Nephron progenitor cell (in vitro differentiated cells): Measurements from ENCODE around the gene LKAAEAR1.
A peak's percentile ranks its signal among the peaks of the same experiment; 100 is the strongest.
"Not testable (repeated sequence)": the region's sequence is repeated elsewhere in the genome, so short reads cannot be mapped to it uniquely, and the experiment has no call there.

Experiments used
- DNase-seq: peaks from one replicate; pipeline ENCODE4 v3.0.0; 2021
- H3K27ac Mint-ChIP-seq: 2 replicates; pipeline ENCODE4 v1.8.0; 2021; ENCODE audit warnings: mild to moderate bottlenecking, moderate library complexity, mixed read lengths
- H3K27me3 Mint-ChIP-seq: 2 replicates; pipeline ENCODE4 v1.8.0; 2021; ENCODE audit warnings: mild to moderate bottlenecking, low read depth, mixed read lengths; ENCODE audit not compliant: poor library complexity
- H3K36me3 Mint-ChIP-seq: 2 replicates; pipeline ENCODE4 v1.8.0; 2021; ENCODE audit warnings: low read depth, mixed read lengths
- H3K4me1 Mint-ChIP-seq: 2 replicates; pipeline ENCODE4 v1.8.0; 2021; ENCODE audit warnings: mixed read lengths
- H3K4me3 Mint-ChIP-seq: 2 replicates; pipeline ENCODE4 v1.8.0; 2021; ENCODE audit warnings: mild to moderate bottlenecking, moderate library complexity, mixed read lengths
- H3K9me3 Mint-ChIP-seq: 2 replicates; pipeline ENCODE4 v1.8.0; 2021; ENCODE audit warnings: mild to moderate bottlenecking, moderate library complexity, mixed read lengths
- TF ChIP-seq, protein P1 (sequence below): fragments of 200-600 bp; sonication (generic); IDR thresholded peaks from 2 replicates; pipeline ENCODE4 v1.5.0; 2021; ENCODE audit warnings: antibody characterized with exemption

The LKAAEAR1 gene, protein sequence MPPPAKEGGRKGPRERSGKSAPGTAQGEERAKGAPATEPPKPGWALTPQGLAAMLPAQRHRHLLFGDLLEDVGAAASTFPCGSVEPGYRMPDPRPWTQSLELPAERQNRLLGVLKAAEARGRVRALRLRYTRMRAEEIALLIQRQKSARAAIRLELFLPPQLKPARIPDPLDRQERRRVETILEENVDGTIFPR

DNA sequence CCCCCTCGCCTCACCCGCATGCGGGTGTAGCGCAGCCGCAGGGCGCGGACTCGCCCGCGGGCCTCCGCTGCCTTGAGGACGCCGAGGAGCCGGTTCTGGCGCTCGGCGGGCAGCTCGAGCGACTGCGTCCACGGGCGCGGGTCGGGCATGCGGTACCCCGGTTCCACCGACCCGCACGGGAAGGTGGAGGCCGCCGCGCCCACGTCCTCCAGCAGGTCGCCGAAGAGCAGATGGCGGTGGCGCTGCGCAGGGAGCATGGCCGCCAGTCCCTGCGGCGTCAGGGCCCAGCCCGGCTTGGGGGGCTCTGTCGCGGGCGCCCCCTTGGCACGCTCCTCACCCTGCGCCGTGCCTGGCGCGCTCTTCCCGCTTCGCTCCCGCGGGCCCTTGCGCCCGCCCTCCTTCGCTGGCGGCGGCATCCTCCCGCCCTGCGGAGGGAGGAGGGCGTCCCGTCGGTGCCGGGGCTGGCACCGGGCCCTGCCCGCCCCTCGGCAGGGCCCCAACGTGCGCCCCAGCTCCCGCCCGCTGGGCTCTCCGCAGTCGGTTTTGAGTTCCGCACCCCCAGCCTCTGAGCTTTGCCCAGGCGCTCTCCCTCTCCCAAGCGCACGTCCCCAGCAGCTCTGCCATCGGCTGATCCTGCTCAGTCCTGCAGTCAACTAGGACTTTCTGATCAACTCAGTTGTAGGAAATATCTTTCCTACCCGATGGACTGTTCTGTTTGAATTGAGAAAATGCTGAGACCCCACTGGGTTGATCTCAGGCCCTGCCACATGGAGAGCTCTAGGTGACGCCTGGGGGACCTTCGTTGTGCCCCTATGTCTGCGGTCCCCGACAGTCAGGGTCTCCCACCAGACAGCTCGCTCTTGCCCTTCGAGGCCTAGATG, at the start of gene LKAAEAR1:
Gene LKAAEAR1, minus strand, starts transcription at position 595 of the 881 bp plus-strand sequence. Its CDS starts 179 bp downstream, at position 416.
- no peaks in the 10 kb centered on the region for H3K36me3 Mint-ChIP-seq
- peaks cover 75% of the 10 kb centered on the region for H3K27me3 Mint-ChIP-seq
- no peak for DNase-seq
- H3K4me3 Mint-ChIP-seq, result peak within 1 kb of the TSS; percentile 88
- TF ChIP-seq, protein P1, sequence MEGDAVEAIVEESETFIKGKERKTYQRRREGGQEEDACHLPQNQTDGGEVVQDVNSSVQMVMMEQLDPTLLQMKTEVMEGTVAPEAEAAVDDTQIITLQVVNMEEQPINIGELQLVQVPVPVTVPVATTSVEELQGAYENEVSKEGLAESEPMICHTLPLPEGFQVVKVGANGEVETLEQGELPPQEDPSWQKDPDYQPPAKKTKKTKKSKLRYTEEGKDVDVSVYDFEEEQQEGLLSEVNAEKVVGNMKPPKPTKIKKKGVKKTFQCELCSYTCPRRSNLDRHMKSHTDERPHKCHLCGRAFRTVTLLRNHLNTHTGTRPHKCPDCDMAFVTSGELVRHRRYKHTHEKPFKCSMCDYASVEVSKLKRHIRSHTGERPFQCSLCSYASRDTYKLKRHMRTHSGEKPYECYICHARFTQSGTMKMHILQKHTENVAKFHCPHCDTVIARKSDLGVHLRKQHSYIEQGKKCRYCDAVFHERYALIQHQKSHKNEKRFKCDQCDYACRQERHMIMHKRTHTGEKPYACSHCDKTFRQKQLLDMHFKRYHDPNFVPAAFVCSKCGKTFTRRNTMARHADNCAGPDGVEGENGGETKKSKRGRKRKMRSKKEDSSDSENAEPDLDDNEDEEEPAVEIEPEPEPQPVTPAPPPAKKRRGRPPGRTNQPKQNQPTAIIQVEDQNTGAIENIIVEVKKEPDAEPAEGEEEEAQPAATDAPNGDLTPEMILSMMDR, result no peak
- H3K4me1 Mint-ChIP-seq, result peaks cover 28% of the 10 kb centered on the region
- H3K9me3 Mint-ChIP-seq, result peaks cover 16% of the 10 kb centered on the region
- H3K27ac Mint-ChIP-seq, result no peak within 1 kb of the TSS

DNA sequence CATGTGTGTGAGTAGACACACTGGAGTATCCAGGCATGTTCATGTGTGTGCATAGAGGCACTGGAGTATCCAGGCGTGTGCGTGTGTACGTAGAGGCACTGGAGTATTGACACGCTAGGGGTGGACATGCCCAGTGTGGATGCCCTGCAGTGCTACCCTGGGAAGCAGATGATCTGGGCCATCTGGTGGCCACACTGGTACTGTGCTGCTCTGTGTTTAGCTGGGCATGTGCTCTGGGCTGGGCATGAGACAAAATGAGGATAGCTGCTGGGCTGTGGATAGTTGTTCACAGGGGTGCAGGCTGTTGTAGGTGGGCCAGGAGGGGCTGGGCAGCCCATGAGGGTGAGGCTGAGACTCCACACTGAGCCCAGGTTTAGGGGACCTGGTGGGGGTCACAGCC, 47.2 kb upstream of the LKAAEAR1 start:
- Mint-ChIP-seq H3K27ac (no peak overlapping the region), H3K9me3 (peaks cover 16% of the 10 kb centered on the region), H3K4me3 (no peak overlapping the region), H3K36me3 (no peaks in the 10 kb centered on the region), H3K4me1 (no peaks in the 10 kb centered on the region), H3K27me3 (peaks cover 24% of the 10 kb centered on the region)
- DNase-seq, result peak; percentile 1
- TF ChIP-seq, protein P1, result no peak

DNA sequence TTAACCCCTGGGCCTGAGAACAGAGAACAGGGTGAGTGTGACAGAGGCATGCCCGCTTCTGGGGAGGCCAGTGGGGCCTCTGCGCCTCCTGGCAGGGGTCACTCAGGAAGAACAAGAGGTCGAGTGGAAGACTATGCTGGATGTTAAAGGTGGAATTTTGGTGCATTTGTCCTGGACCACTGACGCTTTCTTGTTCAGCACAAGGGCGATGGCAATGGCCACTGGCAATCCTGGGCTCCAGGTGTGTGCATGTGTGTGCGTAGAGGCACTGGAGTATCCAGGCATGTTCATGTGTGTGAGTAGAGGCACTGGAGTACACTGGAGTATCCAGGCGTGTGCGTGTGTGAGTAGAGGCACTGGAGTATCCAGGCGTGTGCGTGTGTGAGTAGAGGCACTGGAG, 46.7 kb upstream of the LKAAEAR1 start:
- peaks cover 19% of the 10 kb centered on the region for H3K27me3 Mint-ChIP-seq
- TF ChIP-seq, protein P1, result no peak
- no peaks in the 10 kb centered on the region for H3K4me1 Mint-ChIP-seq
- peaks cover 16% of the 10 kb centered on the region for H3K9me3 Mint-ChIP-seq
- no peak overlapping the region for H3K27ac Mint-ChIP-seq
- DNase-seq, result no peak
- no peak overlapping the region for H3K4me3 Mint-ChIP-seq
- no peaks in the 10 kb centered on the region for H3K36me3 Mint-ChIP-seq

DNA sequence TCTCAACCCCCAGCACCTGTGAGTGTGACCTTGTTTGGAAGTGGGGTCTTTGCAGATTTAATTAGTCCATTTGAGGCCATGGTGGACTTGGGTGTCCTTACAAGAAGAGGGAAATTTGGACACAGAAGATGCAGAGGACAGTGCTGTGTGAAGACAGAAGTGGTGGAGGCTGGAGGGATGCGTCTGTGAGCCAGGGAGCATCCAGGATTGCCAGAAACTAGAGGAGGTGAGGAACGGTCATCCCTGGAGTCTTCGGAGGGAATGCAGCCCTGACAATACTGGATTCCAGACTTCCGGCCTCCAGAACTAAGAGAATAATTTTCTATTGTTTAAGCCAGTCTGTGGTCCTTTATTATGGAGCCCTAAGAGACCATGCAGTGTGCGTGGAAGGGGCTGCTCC, 46.1 kb upstream of the LKAAEAR1 start:
- H3K4me1 Mint-ChIP-seq, result no peaks in the 10 kb centered on the region
- no peaks in the 10 kb centered on the region for H3K36me3 Mint-ChIP-seq
- H3K27me3 Mint-ChIP-seq, result peaks cover 13% of the 10 kb centered on the region
- no peak overlapping the region for H3K27ac Mint-ChIP-seq
- DNase-seq, result peak; percentile 1
- peaks cover 17% of the 10 kb centered on the region for H3K9me3 Mint-ChIP-seq
- H3K4me3 Mint-ChIP-seq, result no peak overlapping the region
- TF ChIP-seq, protein P1, result no peak

DNA sequence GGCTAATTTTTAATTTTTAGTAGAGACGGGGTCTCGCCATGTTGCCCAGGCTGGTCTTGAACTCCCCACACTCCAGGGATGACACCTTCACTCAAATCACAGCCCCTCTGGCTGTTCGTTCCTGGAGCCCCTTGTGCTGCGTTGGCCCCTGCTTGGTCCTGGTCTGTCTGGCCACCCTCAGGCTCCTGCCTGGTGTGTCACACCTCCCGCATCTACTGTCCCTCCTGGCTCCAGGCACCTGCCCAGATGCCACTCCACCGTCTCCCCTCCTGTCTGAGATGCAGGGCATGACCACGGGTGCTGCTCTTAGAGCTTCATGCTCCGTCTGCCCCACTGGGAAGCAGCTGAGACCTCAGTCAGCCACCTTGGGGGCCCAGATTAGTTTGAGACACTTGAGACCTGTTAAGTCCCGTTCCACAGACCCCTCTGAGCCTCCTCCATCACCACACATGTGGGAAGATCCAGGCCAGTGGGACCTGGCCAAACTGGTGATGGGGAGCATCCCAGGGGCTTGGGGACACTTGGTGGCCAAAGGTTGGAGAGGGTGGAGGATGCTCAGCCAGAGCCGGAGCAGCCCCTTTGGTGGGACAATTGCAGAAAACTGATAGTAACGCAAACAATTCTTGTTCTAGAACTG, 45.1 kb upstream of the LKAAEAR1 start:
- Mint-ChIP-seq H3K4me1 (no peaks in the 10 kb centered on the region), H3K27me3 (peaks cover 13% of the 10 kb centered on the region), H3K27ac (no peak overlapping the region), H3K36me3 (no peaks in the 10 kb centered on the region), H3K4me3 (no peak overlapping the region), H3K9me3 (peaks cover 20% of the 10 kb centered on the region)
- no peak for DNase-seq
- TF ChIP-seq, protein P1, result no peak

DNA sequence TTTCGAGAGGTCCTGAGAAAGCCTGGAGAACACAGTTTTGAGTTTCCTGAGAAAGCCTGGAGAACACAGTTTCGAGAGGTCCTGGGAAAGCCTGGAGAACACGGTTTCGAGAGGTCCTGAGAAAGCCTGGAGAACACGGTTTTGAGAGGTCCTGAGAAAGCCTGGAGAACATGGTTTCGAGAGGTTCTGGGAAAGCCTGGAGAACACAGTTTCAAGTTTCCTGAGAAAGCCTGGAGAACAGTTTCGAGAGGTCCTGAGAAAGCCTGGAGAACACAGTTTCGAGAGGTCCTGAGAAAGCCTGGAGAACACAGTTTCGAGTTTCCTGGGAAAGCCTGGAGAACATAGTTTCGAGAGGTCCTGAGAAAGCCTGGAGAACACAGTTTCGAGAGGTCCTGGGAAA, 39.3 kb upstream of the LKAAEAR1 start:
- H3K9me3 Mint-ChIP-seq, result peaks cover 19% of the 10 kb centered on the region

DNA sequence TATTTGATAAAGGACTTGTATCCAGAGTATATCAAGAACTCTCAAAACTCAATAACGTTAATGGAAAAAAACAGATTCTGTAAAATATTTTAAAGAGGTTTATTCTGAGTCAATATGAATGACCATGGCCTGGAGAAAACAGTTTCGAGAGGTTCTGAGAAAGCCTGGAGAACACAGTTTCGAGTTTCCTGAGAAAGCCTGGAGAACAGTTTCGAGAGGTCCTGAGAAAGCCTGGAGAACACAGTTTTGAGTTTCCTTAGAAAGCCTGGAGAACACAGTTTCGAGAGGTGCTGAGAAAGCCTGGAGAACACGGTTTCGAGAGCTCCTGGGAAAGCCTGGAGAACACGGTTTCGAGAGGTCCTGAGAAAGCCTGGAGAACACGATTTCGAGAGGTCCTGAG, 38.7 kb upstream of the LKAAEAR1 start:
- not testable (repeated sequence) for H3K36me3 Mint-ChIP-seq, H3K27ac Mint-ChIP-seq, DNase-seq, H3K4me1 Mint-ChIP-seq, H3K4me3 Mint-ChIP-seq
- Mint-ChIP-seq H3K9me3 (peaks cover 13% of the 10 kb centered on the region), H3K27me3 (peaks cover 41% of the 10 kb centered on the region)

More for the DNA sequence above, 39.3 kb upstream of the LKAAEAR1 start:
- not testable (repeated sequence) for H3K4me1 Mint-ChIP-seq, H3K4me3 Mint-ChIP-seq, H3K36me3 Mint-ChIP-seq, DNase-seq, H3K27ac Mint-ChIP-seq
- peaks cover 41% of the 10 kb centered on the region for H3K27me3 Mint-ChIP-seq
